PC-3 (cell line): ENCODE measurements around the gene POLR1A. TPM values are rescaled to one million over a fixed set of nuclear protein-coding genes. Genes with fewer than 3 reads are reported as not detected.

Experiments
- ATAC-seq: fragments of 200-7000 bp; cut with Tn5 transposase; 2 replicates; pipeline ENCODE4 v1.9.1; 2020; ENCODE audit warnings: mild to moderate bottlenecking, moderate library complexity
- BruUV-seq: library from RNA; stranded (reverse); fragments of 400-500 nt; replicated peaks from 2 replicates; lab custom pipeline; 2021; lab: Mats Ljungman, UMichigan
- CTCF ChIA-PET: fragments of 300-600 bp; sonication (Branson Sonifier 250); formaldehyde crosslinking; loops from one replicate; lab custom pipeline; 2022; ENCODE audit warnings: antibody characterized with exemption; lab: Charles Lee
- POLR2A ChIA-PET: fragments of 300-600 bp; sonication (Branson Sonifier 250); formaldehyde crosslinking; loops from one replicate; lab custom pipeline; 2022; ENCODE audit warnings: antibody characterized with exemption; ENCODE audit not compliant: unreplicated experiment; lab: Charles Lee
- DNase-seq: peaks from one replicate; pipeline ENCODE4 v3.0.0-alpha.2; 2015
- H2AFZ ChIP-seq: fragments of 300-600 bp; sonication (generic); 2 replicates; pipeline ENCODE4 v1.6.0; 2016; ENCODE audit warnings: antibody characterized with exemption, low read length
- H3F3A ChIP-seq: fragments of 300-600 bp; sonication (generic); one replicate; pipeline ENCODE4 v1.6.0; 2017; ENCODE audit warnings: antibody characterized with exemption, low read length, control low read depth, mild to moderate bottlenecking; ENCODE audit not compliant: unreplicated experiment
- H3K27ac ChIP-seq: fragments of 300-600 bp; sonication (generic); 2 replicates; pipeline ENCODE4 v1.5.1; 2016; ENCODE audit warnings: mild to moderate bottlenecking, low read length
- H3K27me3 ChIP-seq: fragments of 300-600 bp; sonication (generic); 2 replicates; pipeline ENCODE4 v1.6.1; 2016; ENCODE audit warnings: low read length, mixed read lengths
- H3K36me3 ChIP-seq: fragments of 300-600 bp; sonication (generic); 2 replicates; pipeline ENCODE4 v1.6.1; 2016; ENCODE audit warnings: low read depth, mixed run types, low read length, mixed read lengths
- H3K4me1 ChIP-seq: fragments of 300-600 bp; sonication (generic); 2 replicates; pipeline ENCODE4 v1.5.1; 2016; ENCODE audit warnings: low read length; ENCODE audit not compliant: insufficient read depth
- H3K4me2 ChIP-seq: fragments of 300-600 bp; sonication (generic); 2 replicates; pipeline ENCODE4 v1.6.0; 2016; ENCODE audit warnings: low read length
- H3K4me3 ChIP-seq: fragments of 300-600 bp; sonication (generic); 2 replicates; pipeline ENCODE4 v1.5.1; 2016; ENCODE audit warnings: mild to moderate bottlenecking, low read length, mixed read lengths
- H3K79me2 ChIP-seq: fragments of 300-600 bp; sonication (generic); 2 replicates; pipeline ENCODE4 v1.6.1; 2017; ENCODE audit warnings: low read length, mixed read lengths
- H3K9ac ChIP-seq: fragments of 300-600 bp; sonication (generic); 2 replicates; pipeline ENCODE4 v1.6.0; 2016; ENCODE audit warnings: mild to moderate bottlenecking, low read length
- H3K9me2 ChIP-seq: fragments of 300-600 bp; sonication (generic); replicated peaks from 2 replicates; pipeline ENCODE4 v1.6.1; 2016; ENCODE audit warnings: mixed run types, low read length, mixed read lengths
- H3K9me3 ChIP-seq: fragments of 300-600 bp; sonication (generic); 2 replicates; pipeline ENCODE4 v1.6.1; 2016; ENCODE audit warnings: low read length, mixed read lengths
- H4K20me1 ChIP-seq: fragments of 300-600 bp; sonication (generic); 2 replicates; pipeline ENCODE4 v1.6.1; 2016; ENCODE audit warnings: low read length, mixed read lengths
- CTCF ChIP-seq: fragments of 300-600 bp; sonication (generic); conservative IDR thresholded peaks from 2 replicates; pipeline ENCODE4 v1.5.1; 2017; ENCODE audit warnings: antibody characterized with exemption, low read depth, mild to moderate bottlenecking, low read length
- EZH2 ChIP-seq: fragments of 300-600 bp; sonication (generic); IDR thresholded peaks from one replicate; pipeline ENCODE4 v1.6.1; 2017; ENCODE audit warnings: antibody characterized with exemption, mild to moderate bottlenecking, low read length; ENCODE audit not compliant: unreplicated experiment
- EZH2phosphoT487 ChIP-seq: fragments of 300-600 bp; sonication (generic); IDR thresholded peaks from 2 replicates; pipeline ENCODE4 v1.6.1; 2018; ENCODE audit warnings: mild to moderate bottlenecking, antibody characterized with exemption, low read length, borderline replicate concordance
- intact Hi-C: fragments of 100-400 bp; cut with micrococcal nuclease; formaldehyde crosslinking; loops from 2 replicates; pipeline ENCODE4 v1.9.0; 2023
- total RNA-seq: library from RNA; depleted of rRNA; stranded (reverse); fragments of >200 nt; gene quantifications from 2 replicates; pipeline ENCODE4 v1.2.3, GENCODE V29; 2014

POLR1A gene
- total RNA-seq, 1 experiment from 2014 or later, result 25.1 TPM

GRCh38 chr2:86079981-86080911 is 25.4 kb downstream of the POLR1A start:
- no peaks in the 10 kb centered on the region for H3K4me1 ChIP-seq
- ATAC-seq (peak; percentile 89), DNase-seq (peak; percentile 52)
- no peaks in the 10 kb centered on the region for H3K27me3 ChIP-seq
- ChIA-PET POLR2A (no interaction called here), CTCF (interaction anchor here (0.5 to 1.1 kb wide), 2 partner anchors 253 to 334 kb away, joined by 3 to 13 read pairs; no protein-coding TSS in a partner anchor)
- peak; percentile 82 for TF ChIP-seq CTCF
- no peak for TF ChIP-seq EZH2
- no TSS peak for BruUV-seq
- no peak overlapping the region for H3K4me2 ChIP-seq
- intact Hi-C loops, result loop anchor here (1.0 to 5.0 kb wide), 3 partner anchors 193 to 353 kb away; partner anchors contain the start of gene ST3GAL5
- no peak overlapping the region for H3K9ac ChIP-seq
- H4K20me1 ChIP-seq, result no peaks in the 10 kb centered on the region
- no peak overlapping the region for H3K27ac ChIP-seq
- peaks cover 40% of the 10 kb centered on the region for H3K36me3 ChIP-seq
- H3K9me3 ChIP-seq, result no peaks in the 10 kb centered on the region
- H3K79me2 ChIP-seq, result no peaks in the 10 kb centered on the region
- H2AFZ ChIP-seq, result no peak overlapping the region
- H3F3A ChIP-seq, result no peaks in the 10 kb centered on the region
- no peaks in the 10 kb centered on the region for H3K9me2 ChIP-seq
- H3K4me3 ChIP-seq, result no peak overlapping the region

- ChIA-PET CTCF (interaction anchor here (0.7 to 1.2 kb wide), 2 partner anchors 67 to 251 kb away, joined by 3 to 5 read pairs; no protein-coding TSS in a partner anchor), POLR2A (no interaction called here)
- Histone ChIP-seq H3K36me3 (peaks cover 52% of the 10 kb centered on the region), H3K4me3 (no peak overlapping the region), H3K9me2 (no peaks in the 10 kb centered on the region), H3K4me1 (no peaks in the 10 kb centered on the region), H3F3A (no peaks in the 10 kb centered on the region), H3K4me2 (no peak overlapping the region), H3K27me3 (no peaks in the 10 kb centered on the region), H3K9me3 (no peaks in the 10 kb centered on the region), H4K20me1 (no peaks in the 10 kb centered on the region), H3K79me2 (no peaks in the 10 kb centered on the region), H3K9ac (no peak overlapping the region), H3K27ac (no peak overlapping the region), H2AFZ (no peak overlapping the region)
- TF ChIP-seq EZH2phosphoT487, result no peak
- peak; percentile 58 for TF ChIP-seq CTCF
- ATAC-seq (peak; percentile 61; the same call in 1 of the 2 replicates), DNase-seq (peak; percentile 31)
- BruUV-seq, result no TSS peak
- intact Hi-C loops, result no loop called here
Measured at GRCh38 chr2:86078774-86079545, 26.7 kb downstream of the POLR1A start.
